Measurements from ENCODE around the gene ZNF750. TPM values are rescaled to one million over a fixed set of nuclear protein-coding genes. Genes with fewer than 3 reads are reported as not detected.

ZNF750 gene
- total RNA-seq, 3 donors from 2014 or later: not detected

GRCh38 chr17:82832411-82832810 lies 7.4 kb downstream of the ZNF750 start:
- Histone ChIP-seq H3K36me3 (ENCODE audit: low read depth) (no peaks in the 10 kb centered on the region), H3K4me3 (no peak overlapping the region), H3K9me3 (no peaks in the 10 kb centered on the region), H3K4me1 (ENCODE audit: low read depth) (peaks cover 9% of the 10 kb centered on the region)
- no peak for TF ChIP-seq CTCF (IDR thresholded peaks at IDR 0.05)
- intact Hi-C loops (cut with DNase I, micrococcal nuclease): no loop called here
- DNase-seq (peak in 1 of 3 donors; percentile 20), ATAC-seq (no peak)

DNA sequence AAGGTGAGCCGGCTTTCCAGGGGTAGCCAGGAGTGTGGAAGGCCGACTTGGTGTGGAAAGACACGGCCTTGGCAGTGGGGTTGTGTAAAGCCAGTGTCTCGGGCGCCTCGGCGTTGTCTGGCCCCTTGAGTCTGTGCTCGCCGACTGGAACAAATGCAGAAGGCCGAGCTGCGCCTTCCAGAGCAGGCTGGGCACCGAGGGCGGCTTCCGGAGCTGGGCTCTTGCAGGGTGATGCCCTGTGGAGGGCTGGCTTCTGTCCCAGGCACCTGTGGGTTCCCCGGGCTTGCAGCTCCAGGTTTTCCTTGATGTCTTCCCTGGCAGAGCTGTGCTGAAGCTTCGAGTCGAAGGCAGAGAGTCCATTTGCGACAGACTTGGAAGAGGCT lies 8.0 kb downstream of the ZNF750 start:
- intact Hi-C loops (cut with DNase I, micrococcal nuclease): no loop called here
- no peak for TF ChIP-seq CTCF (IDR thresholded peaks at IDR 0.05)
- Histone ChIP-seq H3K36me3 (ENCODE audit: low read depth) (no peaks in the 10 kb centered on the region), H3K9me3 (no peaks in the 10 kb centered on the region), H3K4me1 (ENCODE audit: low read depth) (peaks cover 3% of the 10 kb centered on the region), H3K4me3 (no peak overlapping the region)
- DNase-seq: no peak
- ATAC-seq: no peak

GRCh38 chr17:82831041-82831817 lies 8.6 kb downstream of the ZNF750 start:
- no peak for TF ChIP-seq CTCF (IDR thresholded peaks at IDR 0.05)
- H3K4me3 ChIP-seq: no peak overlapping the region
- no peak for ATAC-seq
- peak in 1 of 3 donors; percentile 12 for DNase-seq
- intact Hi-C loops (cut with DNase I, micrococcal nuclease): no loop called here
- no peaks in the 10 kb centered on the region for H3K4me1 ChIP-seq (ENCODE audit: low read depth)
- H3K36me3 ChIP-seq (ENCODE audit: low read depth): no peaks in the 10 kb centered on the region
- H3K9me3 ChIP-seq: no peaks in the 10 kb centered on the region

GRCh38 chr17:82830249-82830661 lies 9.6 kb downstream of the ZNF750 start:
- intact Hi-C loops (cut with DNase I, micrococcal nuclease): no loop called here
- no peaks in the 10 kb centered on the region for H3K9me3 ChIP-seq
- DNase-seq: peak in 1 of 3 donors; percentile 43
- ATAC-seq: no peak
- H3K36me3 ChIP-seq (ENCODE audit: low read depth): no peaks in the 10 kb centered on the region
- TF ChIP-seq CTCF (IDR thresholded peaks at IDR 0.05): no peak
- no peaks in the 10 kb centered on the region for H3K4me1 ChIP-seq (ENCODE audit: low read depth)
- H3K4me3 ChIP-seq: no peak overlapping the region

DNA sequence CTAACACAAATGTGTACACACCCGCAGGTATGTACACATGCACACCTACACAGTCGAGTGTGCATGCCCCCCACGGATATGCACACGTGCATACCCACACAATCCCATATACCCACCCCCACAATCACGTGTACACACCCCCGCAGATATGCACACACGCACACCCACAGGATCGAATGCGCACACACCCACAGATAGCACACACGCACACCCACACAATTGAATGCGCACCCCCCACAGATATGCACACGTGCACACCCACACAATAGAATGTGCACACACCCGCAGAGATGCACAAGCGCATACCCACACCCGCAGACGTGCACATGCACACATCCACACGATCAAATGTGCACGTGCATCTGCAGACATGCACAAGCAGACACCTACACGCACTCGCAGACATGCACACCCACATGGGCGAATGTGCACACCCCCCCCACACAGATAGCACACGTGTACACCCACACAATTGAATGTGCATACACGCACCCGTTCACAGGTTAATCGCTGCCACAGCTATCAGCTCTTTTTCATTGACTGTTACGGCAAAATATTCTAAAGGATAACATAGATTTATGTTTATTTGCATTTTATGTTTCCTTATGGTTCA lies 10.8 kb downstream of the ZNF750 start:
- Histone ChIP-seq H3K4me3 (no peak overlapping the region), H3K9me3 (no peaks in the 10 kb centered on the region), H3K4me1 (ENCODE audit: low read depth) (no peaks in the 10 kb centered on the region), H3K36me3 (ENCODE audit: low read depth) (no peaks in the 10 kb centered on the region)
- ATAC-seq (no peak), DNase-seq (peak in 1 of 3 donors; percentile 13)
- intact Hi-C loops (cut with DNase I, micrococcal nuclease): no loop called here
- no peak for TF ChIP-seq CTCF (IDR thresholded peaks at IDR 0.05)

Measured in mucosa of descending colon (tissue), 3 donors.